ENCODE results near the gene KCNA10.

- TF ChIP-seq CTCF (IDR thresholded peaks at IDR 0.05; ENCODE audit: low read depth, low read length, poor library complexity, severe bottlenecking) = no peak
- no peak for TF ChIP-seq EZH2phosphoT487 (IDR thresholded peaks at IDR 0.05; ENCODE audit: borderline replicate concordance, low read length)
Measured at GRCh38 chr1:110533230-110533629, 14.3 kb upstream of the KCNA10 start.

Measured in DOHH2 (cell line).